ENCODE results near the gene OGFOD2. TPM values are rescaled to one million over a fixed set of nuclear protein-coding genes. Genes with fewer than 3 reads are reported as not detected.
A peak's percentile ranks its signal among the peaks of the same experiment; 100 is the strongest.

OGFOD2 gene
- total and polyA plus RNA-seq, 9 of the 15 experiments (the other 6 are each of a cell fraction or from before 2014, with no cell fraction given) = 1.4 to 111 (median 18.5) TPM

DNA sequence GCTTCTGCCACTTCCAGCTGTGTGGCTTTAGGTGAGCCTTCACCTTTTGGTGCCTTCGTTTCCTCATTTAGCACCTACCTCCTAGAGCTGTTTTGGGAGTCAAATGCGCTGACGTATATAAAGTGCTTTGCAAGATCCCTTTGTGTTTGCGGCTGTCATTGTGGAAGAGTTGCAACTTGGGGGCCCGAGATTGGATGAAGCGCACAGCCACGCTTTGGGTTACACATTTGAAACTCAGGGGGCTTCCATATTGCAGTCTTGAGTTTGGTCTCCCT, 4.8 kb downstream of the OGFOD2 start:
- in situ Hi-C loops (cut with MboI) = no loop called here
- DNase-seq (ENCODE audit: extremely low read depth in 1 of 4, low spot score in 3 of 4) = peak in 1 of 4 experiments; percentile 39
- POLR2A ChIA-PET = interaction anchor here (0.9 kb wide), 1 partner anchor 139 kb away, joined by 3 read pairs; no protein-coding TSS in a partner anchor
- H3K9ac ChIP-seq (ENCODE audit: insufficient read depth in 1 of 2, low read depth in 2 of 2, low read length in 2 of 2) = peak overlapping the region; percentile 89 to 99
- H3K9me3 ChIP-seq (replicated peaks; ENCODE audit: control insufficient read depth, insufficient read depth, low read depth, low read length) = no peaks in the 10 kb centered on the region
- peak overlapping the region; percentile 84 for H3K27ac ChIP-seq (ENCODE audit: extremely low read depth, low read depth, low read length)
- peak overlapping the region; percentile 88 for H2AFZ ChIP-seq (ENCODE audit: low read depth, low read length)
- no TSS peak for BruUV-seq (replicated peaks)
- peak overlapping the region; percentile 80 for H3K4me2 ChIP-seq (ENCODE audit: insufficient read depth, low read length)
- CTCF ChIA-PET (ENCODE audit: low intra/inter-chr PET ratio) = no interaction called here
- no peaks in the 10 kb centered on the region for H3K9me1 ChIP-seq (ENCODE audit: control insufficient read depth, insufficient read depth, low read length)
- TF ChIP-seq, protein P1, sequence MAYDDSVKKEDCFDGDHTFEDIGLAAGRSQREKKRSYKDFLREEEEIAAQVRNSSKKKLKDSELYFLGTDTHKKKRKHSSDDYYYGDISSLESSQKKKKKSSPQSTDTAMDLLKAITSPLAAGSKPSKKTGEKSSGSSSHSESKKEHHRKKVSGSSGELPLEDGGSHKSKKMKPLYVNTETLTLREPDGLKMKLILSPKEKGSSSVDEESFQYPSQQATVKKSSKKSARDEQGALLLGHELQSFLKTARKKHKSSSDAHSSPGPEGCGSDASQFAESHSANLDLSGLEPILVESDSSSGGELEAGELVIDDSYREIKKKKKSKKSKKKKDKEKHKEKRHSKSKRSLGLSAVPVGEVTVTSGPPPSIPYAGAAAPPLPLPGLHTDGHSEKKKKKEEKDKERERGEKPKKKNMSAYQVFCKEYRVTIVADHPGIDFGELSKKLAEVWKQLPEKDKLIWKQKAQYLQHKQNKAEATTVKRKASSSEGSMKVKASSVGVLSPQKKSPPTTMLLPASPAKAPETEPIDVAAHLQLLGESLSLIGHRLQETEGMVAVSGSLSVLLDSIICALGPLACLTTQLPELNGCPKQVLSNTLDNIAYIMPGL (CRISPR knock-in tag; IDR thresholded peaks at IDR 0.05) = no peak
- TF ChIP-seq LARP7 (IDR thresholded peaks at IDR 0.05) = no peak
- TF ChIP-seq ZNF12 (CRISPR knock-in tag; IDR thresholded peaks at IDR 0.05) = no peak
- TF ChIP-seq SUPT5H (IDR thresholded peaks at IDR 0.05) = 0 out of 2 replicates have a peak, but pooled peaks have one; percentile 16
- TF ChIP-seq, protein P2, sequence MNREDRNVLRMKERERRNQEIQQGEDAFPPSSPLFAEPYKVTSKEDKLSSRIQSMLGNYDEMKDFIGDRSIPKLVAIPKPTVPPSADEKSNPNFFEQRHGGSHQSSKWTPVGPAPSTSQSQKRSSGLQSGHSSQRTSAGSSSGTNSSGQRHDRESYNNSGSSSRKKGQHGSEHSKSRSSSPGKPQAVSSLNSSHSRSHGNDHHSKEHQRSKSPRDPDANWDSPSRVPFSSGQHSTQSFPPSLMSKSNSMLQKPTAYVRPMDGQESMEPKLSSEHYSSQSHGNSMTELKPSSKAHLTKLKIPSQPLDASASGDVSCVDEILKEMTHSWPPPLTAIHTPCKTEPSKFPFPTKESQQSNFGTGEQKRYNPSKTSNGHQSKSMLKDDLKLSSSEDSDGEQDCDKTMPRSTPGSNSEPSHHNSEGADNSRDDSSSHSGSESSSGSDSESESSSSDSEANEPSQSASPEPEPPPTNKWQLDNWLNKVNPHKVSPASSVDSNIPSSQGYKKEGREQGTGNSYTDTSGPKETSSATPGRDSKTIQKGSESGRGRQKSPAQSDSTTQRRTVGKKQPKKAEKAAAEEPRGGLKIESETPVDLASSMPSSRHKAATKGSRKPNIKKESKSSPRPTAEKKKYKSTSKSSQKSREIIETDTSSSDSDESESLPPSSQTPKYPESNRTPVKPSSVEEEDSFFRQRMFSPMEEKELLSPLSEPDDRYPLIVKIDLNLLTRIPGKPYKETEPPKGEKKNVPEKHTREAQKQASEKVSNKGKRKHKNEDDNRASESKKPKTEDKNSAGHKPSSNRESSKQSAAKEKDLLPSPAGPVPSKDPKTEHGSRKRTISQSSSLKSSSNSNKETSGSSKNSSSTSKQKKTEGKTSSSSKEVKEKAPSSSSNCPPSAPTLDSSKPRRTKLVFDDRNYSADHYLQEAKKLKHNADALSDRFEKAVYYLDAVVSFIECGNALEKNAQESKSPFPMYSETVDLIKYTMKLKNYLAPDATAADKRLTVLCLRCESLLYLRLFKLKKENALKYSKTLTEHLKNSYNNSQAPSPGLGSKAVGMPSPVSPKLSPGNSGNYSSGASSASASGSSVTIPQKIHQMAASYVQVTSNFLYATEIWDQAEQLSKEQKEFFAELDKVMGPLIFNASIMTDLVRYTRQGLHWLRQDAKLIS (CRISPR knock-in tag; IDR thresholded peaks at IDR 0.05) = no peak
- TF ChIP-seq PTBP1 (IDR thresholded peaks at IDR 0.05; ENCODE audit: low read depth, low read length) = 0 out of 2 replicates have a peak, but pooled peaks have one; percentile 14
- TF ChIP-seq PHB2 (IDR thresholded peaks at IDR 0.05; ENCODE audit: low read depth) = no peak
- TF ChIP-seq MAFG (tag; conservative IDR thresholded peaks at IDR 0.05) = peak; percentile 12; the same call in 1 of the 2 replicates
- peak; percentile 53; the same call in 1 of the 2 replicates for TF ChIP-seq ZNF316 (IDR thresholded peaks at IDR 0.05)
- TF ChIP-seq CBX1 (IDR thresholded peaks at IDR 0.05; ENCODE audit: low read depth) = no peak
- peak overlapping the region; percentile 88 for H3K4me3 ChIP-seq
- H3K27me3 ChIP-seq (ENCODE audit: control insufficient read depth in 2 of 2, insufficient read depth in 2 of 2, low read length in 2 of 2) = no peaks in the 10 kb centered on the region
- 35% methylated on average over 7 of the region's 7 CpGs for WGBS (ENCODE audit: insufficient coverage, low coverage, missing lambda C conversion rate)
- peaks cover 5% of the 10 kb centered on the region; the same call in 1 of the 2 replicates for H4K20me1 ChIP-seq (replicated peaks; ENCODE audit: control insufficient read depth, insufficient read depth, low read length)
- peaks cover 58% of the 10 kb centered on the region for H3K79me2 ChIP-seq (ENCODE audit: control insufficient read depth, insufficient read depth, low read length)
- intact Hi-C loops (cut with micrococcal nuclease) = loop anchor here (5.0 to 10.0 kb wide), 2 partner anchors 52 to 165 kb away; no protein-coding TSS in a partner anchor
- peaks cover 58% of the 10 kb centered on the region for H3K36me3 ChIP-seq (ENCODE audit: control insufficient read depth, insufficient read depth, low read length)
- H3K4me1 ChIP-seq (replicated peaks in 1 of 2; ENCODE audit: control insufficient read depth in 2 of 2, insufficient read depth in 2 of 2, low read length in 2 of 2) = peaks cover 41 to 83% of the 10 kb centered on the region in 2 experiments
- FAIRE-seq = no peak
- no peak for ATAC-seq

Measured in K562 (cell line).